ENCODE measurements around the gene TOMM7.
A peak's percentile ranks its signal among the peaks of the same experiment; 100 is the strongest.
"Not testable (repeated sequence)": the region's sequence is repeated elsewhere in the genome, so short reads cannot be mapped to it uniquely, and the experiment has no call there.

The TOMM7 gene

GRCh38 chr7:22814261-22815208 is 8.1 kb downstream of the TOMM7 start:
- no peaks in the 10 kb centered on the region for H3K9me3 Mint-ChIP-seq (ENCODE audit: low read depth)
- no peaks in the 10 kb centered on the region for H3K36me3 Mint-ChIP-seq
- no peak overlapping the region for H3K4me3 Mint-ChIP-seq
- H3K27ac Mint-ChIP-seq, result peak overlapping the region; percentile 61
- no peaks in the 10 kb centered on the region for H3K27me3 Mint-ChIP-seq
- H3K4me1 Mint-ChIP-seq (ENCODE audit: low read depth), result peaks cover 34% of the 10 kb centered on the region

- no peaks in the 10 kb centered on the region for H3K9me3 Mint-ChIP-seq (ENCODE audit: low read depth)
- no peak overlapping the region for H3K4me3 Mint-ChIP-seq
- H3K4me1 Mint-ChIP-seq (ENCODE audit: low read depth), result peaks cover 18% of the 10 kb centered on the region
- H3K27me3 Mint-ChIP-seq, result no peaks in the 10 kb centered on the region
- no peaks in the 10 kb centered on the region for H3K36me3 Mint-ChIP-seq
- peak overlapping the region; percentile 12 for H3K27ac Mint-ChIP-seq
Measured at GRCh38 chr7:22812353-22812752, 10.3 kb downstream of the TOMM7 start.

GRCh38 chr7:22811746-22812280 is 10.8 kb downstream of the TOMM7 start:
- no peaks in the 10 kb centered on the region for H3K9me3 Mint-ChIP-seq (ENCODE audit: low read depth)
- H3K27me3 Mint-ChIP-seq, result no peaks in the 10 kb centered on the region
- no peaks in the 10 kb centered on the region for H3K36me3 Mint-ChIP-seq
- peaks cover 16% of the 10 kb centered on the region for H3K4me1 Mint-ChIP-seq (ENCODE audit: low read depth)
- H3K27ac Mint-ChIP-seq, result peak overlapping the region; percentile 12
- H3K4me3 Mint-ChIP-seq, result no peak overlapping the region

- peaks cover 10% of the 10 kb centered on the region for H3K4me1 Mint-ChIP-seq (ENCODE audit: low read depth)
- H3K27me3 Mint-ChIP-seq, result no peaks in the 10 kb centered on the region
- H3K36me3 Mint-ChIP-seq, result no peaks in the 10 kb centered on the region
- H3K27ac Mint-ChIP-seq, result peak overlapping the region; percentile 50
- no peaks in the 10 kb centered on the region for H3K9me3 Mint-ChIP-seq (ENCODE audit: low read depth)
- H3K4me3 Mint-ChIP-seq, result no peak overlapping the region
Measured at GRCh38 chr7:22810843-22811242, 11.8 kb downstream of the TOMM7 start.

- H3K36me3 Mint-ChIP-seq, result no peaks in the 10 kb centered on the region
- no peaks in the 10 kb centered on the region for H3K27me3 Mint-ChIP-seq
- H3K9me3 Mint-ChIP-seq (ENCODE audit: low read depth), result no peaks in the 10 kb centered on the region
- H3K4me3 Mint-ChIP-seq, result no peak overlapping the region
- H3K27ac Mint-ChIP-seq, result peak overlapping the region; percentile 46
- peaks cover 5% of the 10 kb centered on the region for H3K4me1 Mint-ChIP-seq (ENCODE audit: low read depth)
Measured at GRCh38 chr7:22809902-22810642, 12.6 kb downstream of the TOMM7 start.

GRCh38 chr7:22808140-22808539 is 14.5 kb downstream of the TOMM7 start:
- Mint-ChIP-seq H3K4me3 (no peak overlapping the region), H3K4me1 (ENCODE audit: low read depth) (peaks cover 2% of the 10 kb centered on the region), H3K27ac (no peak overlapping the region), H3K9me3 (ENCODE audit: low read depth) (no peaks in the 10 kb centered on the region), H3K27me3 (no peaks in the 10 kb centered on the region), H3K36me3 (no peaks in the 10 kb centered on the region)

- H3K27ac Mint-ChIP-seq, result no peak overlapping the region
- H3K27me3 Mint-ChIP-seq, result no peaks in the 10 kb centered on the region
- H3K36me3 Mint-ChIP-seq, result no peaks in the 10 kb centered on the region
- H3K9me3 Mint-ChIP-seq (ENCODE audit: low read depth), result no peaks in the 10 kb centered on the region
- no peak overlapping the region for H3K4me3 Mint-ChIP-seq
- H3K4me1 Mint-ChIP-seq (ENCODE audit: low read depth), result peaks cover 2% of the 10 kb centered on the region
Measured at GRCh38 chr7:22806752-22807151, 15.9 kb downstream of the TOMM7 start.

- no peaks in the 10 kb centered on the region for H3K27me3 Mint-ChIP-seq
Measured at GRCh38 chr7:22805227-22805626, 17.4 kb downstream of the TOMM7 start.

GRCh38 chr7:22802831-22803230 is 19.8 kb downstream of the TOMM7 start:
- H3K27ac Mint-ChIP-seq; H3K4me1 Mint-ChIP-seq (ENCODE audit: low read depth); H3K27me3 Mint-ChIP-seq; H3K9me3 Mint-ChIP-seq (ENCODE audit: low read depth); H3K36me3 Mint-ChIP-seq; H3K4me3 Mint-ChIP-seq: not testable (repeated sequence)

More at GRCh38 chr7:22805227-22805626, 17.4 kb downstream of the TOMM7 start:
- no peaks in the 10 kb centered on the region for H3K9me3 Mint-ChIP-seq (ENCODE audit: low read depth)
- no peak overlapping the region for H3K27ac Mint-ChIP-seq
- no peaks in the 10 kb centered on the region for H3K4me1 Mint-ChIP-seq (ENCODE audit: low read depth)
- no peak overlapping the region for H3K4me3 Mint-ChIP-seq
- no peaks in the 10 kb centered on the region for H3K36me3 Mint-ChIP-seq

- no peaks in the 10 kb centered on the region for H3K4me1 Mint-ChIP-seq (ENCODE audit: low read depth)
- no peak overlapping the region for H3K27ac Mint-ChIP-seq
- peaks cover 2% of the 10 kb centered on the region for H3K36me3 Mint-ChIP-seq
- peaks cover 2% of the 10 kb centered on the region for H3K27me3 Mint-ChIP-seq
- no peak overlapping the region for H3K4me3 Mint-ChIP-seq
- no peaks in the 10 kb centered on the region for H3K9me3 Mint-ChIP-seq (ENCODE audit: low read depth)
Measured at GRCh38 chr7:22802426-22802825, 20.2 kb downstream of the TOMM7 start.

- H3K36me3 Mint-ChIP-seq, result peaks cover 2% of the 10 kb centered on the region
- no peak overlapping the region for H3K4me3 Mint-ChIP-seq
Measured at GRCh38 chr7:22801912-22802311, 20.7 kb downstream of the TOMM7 start.

GRCh38 chr7:22799633-22800032 is 23.0 kb downstream of the TOMM7 start:
- H3K36me3 Mint-ChIP-seq, result peaks cover 2% of the 10 kb centered on the region
- H3K27me3 Mint-ChIP-seq, result peaks cover 2% of the 10 kb centered on the region
- no peaks in the 10 kb centered on the region for H3K4me1 Mint-ChIP-seq (ENCODE audit: low read depth)
- no peak overlapping the region for H3K4me3 Mint-ChIP-seq
- H3K27ac Mint-ChIP-seq, result no peak overlapping the region
- H3K9me3 Mint-ChIP-seq (ENCODE audit: low read depth), result no peaks in the 10 kb centered on the region

More at GRCh38 chr7:22801912-22802311, 20.7 kb downstream of the TOMM7 start:
- H3K9me3 Mint-ChIP-seq (ENCODE audit: low read depth), result no peaks in the 10 kb centered on the region
- H3K4me1 Mint-ChIP-seq (ENCODE audit: low read depth), result no peaks in the 10 kb centered on the region
- H3K27ac Mint-ChIP-seq, result no peak overlapping the region
- H3K27me3 Mint-ChIP-seq, result peaks cover 2% of the 10 kb centered on the region

GRCh38 chr7:22793593-22794462 is 28.8 kb downstream of the TOMM7 start:
- no peaks in the 10 kb centered on the region for H3K4me1 Mint-ChIP-seq (ENCODE audit: low read depth)
- H3K4me3 Mint-ChIP-seq, result no peak overlapping the region
- no peaks in the 10 kb centered on the region for H3K9me3 Mint-ChIP-seq (ENCODE audit: low read depth)
- no peaks in the 10 kb centered on the region for H3K36me3 Mint-ChIP-seq
- H3K27ac Mint-ChIP-seq, result no peak overlapping the region
- peaks cover 4% of the 10 kb centered on the region for H3K27me3 Mint-ChIP-seq
